GM13976 (cell line): ENCODE results near the gene NKX2-1.

Experiments
- DNase-seq: peaks from one replicate; pipeline ENCODE4 v3.0.0; 2012; ENCODE audit warnings: low spot score
- in situ Hi-C: fragments of 300-500 bp; cut with MboI; formaldehyde crosslinking; loops from one replicate; pipeline ENCODE4 v1.12.0; 2022; ENCODE audit warnings: low sequenced_read_pairs, mixed read lengths, inconsistent platforms; ENCODE audit not compliant: unreplicated experiment
- TF ChIP-seq, protein P1 (sequence below): IDR thresholded peaks from 2 replicates; pipeline ENCODE4 v1.5.1; 2012; ENCODE audit warnings: borderline replicate concordance, mild to moderate bottlenecking; ENCODE audit not compliant: insufficient read depth; ENCODE audit errors: extremely low read depth, missing control alignments, control extremely low read depth

Gene NKX2-1

DNA sequence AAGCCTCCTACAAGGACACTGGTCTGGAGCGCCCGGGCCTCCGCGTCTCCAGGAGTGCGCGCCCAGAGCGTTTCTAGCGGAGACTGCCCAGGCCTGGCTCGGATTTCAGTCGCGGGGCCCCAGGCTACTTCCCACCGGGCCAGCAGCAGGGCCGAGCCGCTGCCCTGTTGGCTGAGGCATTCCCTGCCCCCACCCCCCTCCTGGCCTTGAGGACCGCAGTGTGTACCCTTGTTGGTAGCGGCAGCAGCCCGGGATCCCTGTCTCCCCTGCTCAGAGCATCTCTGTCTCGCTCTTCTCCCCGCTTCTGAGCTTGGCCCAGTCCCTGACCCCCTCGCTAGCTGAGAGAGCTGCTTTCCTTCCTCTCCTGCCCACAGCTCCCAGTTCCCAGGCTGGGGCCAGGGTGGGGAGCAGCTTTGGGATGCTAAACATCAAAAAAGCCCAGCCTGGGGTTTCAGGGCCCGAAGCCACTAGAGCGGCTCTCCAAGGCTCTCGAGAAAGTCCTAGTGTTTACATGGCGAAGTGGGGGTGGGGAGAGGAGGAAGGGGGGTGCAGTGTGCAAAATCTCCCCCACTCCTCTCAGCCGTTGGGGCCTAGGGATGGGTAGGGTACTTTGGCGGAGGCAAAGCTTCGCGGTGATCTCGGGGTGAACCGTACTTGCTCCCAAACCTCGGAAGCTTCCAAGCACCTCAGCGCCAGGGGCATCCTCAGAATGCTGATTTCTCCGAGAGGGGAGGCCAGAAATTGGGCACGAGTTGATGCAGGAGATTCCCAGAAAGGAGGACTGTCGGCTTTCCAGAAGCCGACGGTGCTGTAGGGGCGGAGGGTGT, 6.4 kb downstream of the NKX2-1 start:
- TF ChIP-seq, protein P1, sequence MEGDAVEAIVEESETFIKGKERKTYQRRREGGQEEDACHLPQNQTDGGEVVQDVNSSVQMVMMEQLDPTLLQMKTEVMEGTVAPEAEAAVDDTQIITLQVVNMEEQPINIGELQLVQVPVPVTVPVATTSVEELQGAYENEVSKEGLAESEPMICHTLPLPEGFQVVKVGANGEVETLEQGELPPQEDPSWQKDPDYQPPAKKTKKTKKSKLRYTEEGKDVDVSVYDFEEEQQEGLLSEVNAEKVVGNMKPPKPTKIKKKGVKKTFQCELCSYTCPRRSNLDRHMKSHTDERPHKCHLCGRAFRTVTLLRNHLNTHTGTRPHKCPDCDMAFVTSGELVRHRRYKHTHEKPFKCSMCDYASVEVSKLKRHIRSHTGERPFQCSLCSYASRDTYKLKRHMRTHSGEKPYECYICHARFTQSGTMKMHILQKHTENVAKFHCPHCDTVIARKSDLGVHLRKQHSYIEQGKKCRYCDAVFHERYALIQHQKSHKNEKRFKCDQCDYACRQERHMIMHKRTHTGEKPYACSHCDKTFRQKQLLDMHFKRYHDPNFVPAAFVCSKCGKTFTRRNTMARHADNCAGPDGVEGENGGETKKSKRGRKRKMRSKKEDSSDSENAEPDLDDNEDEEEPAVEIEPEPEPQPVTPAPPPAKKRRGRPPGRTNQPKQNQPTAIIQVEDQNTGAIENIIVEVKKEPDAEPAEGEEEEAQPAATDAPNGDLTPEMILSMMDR: no peak
- DNase-seq: no peak
- in situ Hi-C loops: no loop called here

DNA sequence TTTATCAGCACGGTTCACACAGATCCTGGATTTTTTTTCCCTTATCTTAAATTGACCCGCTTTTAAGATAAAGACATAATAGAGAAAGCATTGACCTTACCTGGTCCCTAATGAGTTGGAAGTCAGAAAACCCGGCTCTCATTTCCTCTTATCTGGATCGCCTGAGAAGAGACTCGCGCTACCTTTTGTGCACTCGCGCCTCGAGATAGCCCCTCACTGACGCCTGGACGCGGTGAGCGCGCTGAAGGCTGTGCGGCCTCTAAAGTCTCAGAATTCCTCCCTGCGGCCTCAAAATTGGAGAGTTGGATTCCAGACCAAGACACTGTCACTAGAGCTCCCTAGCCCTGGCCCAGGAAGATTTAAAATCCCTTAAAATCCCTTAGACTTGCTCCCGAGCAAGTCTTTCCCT, 7.0 kb downstream of the NKX2-1 start:
- in situ Hi-C loops: no loop called here
- no peak for DNase-seq
- TF ChIP-seq, protein P1: no peak

DNA sequence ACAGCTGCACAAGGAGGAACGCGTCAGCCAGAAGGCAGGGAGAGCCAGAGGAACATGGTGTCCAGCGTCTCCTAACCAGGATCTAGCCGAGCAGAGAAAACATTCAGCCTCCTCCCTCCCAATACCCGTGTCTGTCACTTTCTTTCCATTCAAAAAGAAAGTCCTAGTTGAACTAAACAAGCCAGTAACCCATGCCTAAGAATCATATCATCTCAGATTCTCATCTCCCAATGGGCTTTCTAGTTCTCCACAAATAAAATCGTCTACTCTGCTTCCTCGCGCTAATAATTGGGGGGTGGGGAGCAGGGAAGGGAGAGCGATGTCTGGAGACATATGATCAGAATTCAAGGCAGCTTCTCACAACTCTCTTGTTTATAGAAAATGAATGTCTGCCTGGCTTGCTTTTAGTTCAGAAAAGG, 7.4 kb downstream of the NKX2-1 start:
- in situ Hi-C loops: no loop called here
- TF ChIP-seq, protein P1: no peak
- DNase-seq: no peak

DNA sequence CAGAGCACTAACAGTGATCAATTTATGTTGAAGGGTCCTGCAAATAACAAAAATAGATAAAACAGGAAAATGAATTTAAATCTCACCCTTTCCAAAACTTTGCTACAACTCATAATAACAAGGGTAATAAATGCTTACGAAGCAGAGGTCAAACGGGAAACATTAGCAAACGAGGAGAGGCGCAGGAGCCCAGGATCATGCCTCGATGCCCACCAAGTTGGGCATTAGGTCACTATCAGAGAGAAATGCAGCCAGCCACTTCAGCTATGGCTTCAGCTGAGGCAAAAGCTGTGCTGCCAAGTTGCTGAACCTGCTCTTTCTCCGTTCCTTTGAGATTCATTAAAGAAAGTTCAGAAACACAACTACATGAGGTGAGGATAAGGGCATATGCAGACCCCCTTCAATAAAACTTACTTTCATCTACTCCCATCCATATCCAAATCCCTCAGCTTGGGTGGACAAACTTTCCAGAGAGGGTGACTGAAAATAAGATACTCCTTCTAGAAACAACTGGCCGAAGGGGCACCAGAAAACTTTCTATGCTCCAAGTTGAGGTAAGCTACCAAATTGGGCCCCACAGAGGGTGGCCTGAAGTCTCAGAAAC, 7.9 kb downstream of the NKX2-1 start:
- in situ Hi-C loops: no loop called here
- DNase-seq: no peak
- TF ChIP-seq, protein P1: no peak

DNA sequence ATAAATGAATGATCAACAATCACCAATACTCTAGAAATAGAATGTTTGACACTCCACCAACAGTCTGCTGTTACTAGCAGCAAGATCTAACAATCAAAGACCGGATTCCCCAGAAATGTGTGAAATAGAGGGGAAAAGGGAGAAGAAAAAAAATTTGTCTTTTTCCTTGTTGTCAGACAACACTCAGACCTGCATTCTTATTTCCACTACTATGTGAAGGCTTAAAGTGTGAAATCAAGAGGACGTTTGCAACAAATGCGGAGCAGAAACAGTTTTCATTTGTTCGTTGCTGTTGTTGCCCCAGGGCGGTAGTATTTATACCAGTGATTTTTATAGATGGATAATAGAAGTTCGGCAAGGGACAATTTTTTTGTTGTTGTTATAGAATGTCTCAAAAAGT, 9.2 kb downstream of the NKX2-1 start:
- in situ Hi-C loops: no loop called here
- no peak for DNase-seq
- TF ChIP-seq, protein P1: no peak

DNA sequence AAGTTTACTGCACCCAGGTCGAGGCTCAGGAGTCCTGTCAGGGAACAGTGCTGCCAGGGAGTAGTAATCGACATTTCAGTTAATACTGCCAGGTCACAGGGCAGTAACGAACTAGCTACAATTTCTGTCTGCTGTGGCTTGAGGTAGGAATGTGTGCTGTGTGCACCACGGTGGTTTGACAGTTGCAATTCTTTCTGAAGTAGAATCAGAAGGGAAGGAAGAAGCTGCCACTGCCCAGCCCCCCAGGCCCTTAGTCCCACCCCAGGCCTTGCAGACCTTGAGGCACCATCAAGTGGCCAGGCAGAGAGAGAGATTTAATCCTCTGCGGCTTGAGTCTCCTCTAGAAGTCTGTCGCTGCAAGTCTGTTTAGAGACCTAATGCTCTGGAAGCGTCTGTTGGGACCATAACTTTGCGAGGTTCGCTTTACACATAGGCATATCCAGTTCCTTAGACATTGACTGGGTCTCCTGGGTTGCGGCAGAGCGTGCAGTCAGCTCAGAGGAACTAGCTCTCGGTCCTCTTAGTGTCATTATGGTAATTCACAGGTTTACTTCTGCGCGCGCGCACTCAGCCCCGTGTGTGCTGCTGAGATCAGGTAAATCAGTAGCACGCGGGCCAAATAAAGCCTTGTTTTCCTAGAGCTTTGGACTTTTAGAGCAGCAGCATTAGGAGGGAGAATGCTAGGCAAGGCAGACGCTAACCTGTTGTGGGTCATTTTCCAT, 9.8 kb downstream of the NKX2-1 start:
- in situ Hi-C loops: no loop called here
- DNase-seq: no peak
- TF ChIP-seq, protein P1: no peak
